Upper lobe of right lung (tissue), 1 donor: ENCODE results near the gene RFTN1. TPM values are rescaled to one million over a fixed set of nuclear protein-coding genes. Genes with fewer than 3 reads are reported as not detected.

ENCODE experiments used
- ATAC-seq: fragments of 200-7000 bp; cut with Tn5 transposase; one replicate; pipeline ENCODE4 v1.9.1; 2020; ENCODE audit warnings: mild to moderate bottlenecking, moderate library complexity
- DNase-seq: peaks from one replicate; pipeline ENCODE4 v3.0.0-alpha.2; 2020
- H3K27ac ChIP-seq: fragments of 200-600 bp; one replicate; pipeline ENCODE4 v1.8.0; 2022
- H3K27me3 ChIP-seq: fragments of 200-600 bp; one replicate; pipeline ENCODE4 v1.8.0; 2022; ENCODE audit warnings: mild to moderate bottlenecking
- H3K36me3 ChIP-seq: fragments of 200-600 bp; one replicate; pipeline ENCODE4 v1.8.0; 2022
- H3K4me1 ChIP-seq: fragments of 200-600 bp; one replicate; pipeline ENCODE4 v1.8.0; 2022
- H3K4me3 ChIP-seq: fragments of 200-600 bp; one replicate; pipeline ENCODE4 v1.8.0; 2022; ENCODE audit warnings: mild to moderate bottlenecking
- H3K9me3 ChIP-seq: fragments of 200-600 bp; one replicate; pipeline ENCODE4 v1.8.0; 2022
- intact Hi-C: fragments of 100-400 bp; cut with DNase I; formaldehyde crosslinking; loops from one replicate; pipeline ENCODE4 v1.11.0; 2022
- total RNA-seq: library from RNA; stranded (reverse); fragmentation: NEBNext Ultra II Directional; extraction: Animal tissue kit (Norgen Biotek cat#: 25700); gene quantifications from one replicate; pipeline ENCODE4 v1.2.1, GENCODE V29; 2021
- TF ChIP-seq, protein P1 (sequence below): fragments of 200-600 bp; IDR thresholded peaks from one replicate; pipeline ENCODE4 v1.8.0; 2022; ENCODE audit warnings: antibody characterized with exemption
- donor health status: DM: no; HTN: yes; CAD: no; lungs with severe emphysema.

Gene RFTN1
- total RNA-seq, 1 donor from 2014 or later, result 69.4 TPM

DNA sequence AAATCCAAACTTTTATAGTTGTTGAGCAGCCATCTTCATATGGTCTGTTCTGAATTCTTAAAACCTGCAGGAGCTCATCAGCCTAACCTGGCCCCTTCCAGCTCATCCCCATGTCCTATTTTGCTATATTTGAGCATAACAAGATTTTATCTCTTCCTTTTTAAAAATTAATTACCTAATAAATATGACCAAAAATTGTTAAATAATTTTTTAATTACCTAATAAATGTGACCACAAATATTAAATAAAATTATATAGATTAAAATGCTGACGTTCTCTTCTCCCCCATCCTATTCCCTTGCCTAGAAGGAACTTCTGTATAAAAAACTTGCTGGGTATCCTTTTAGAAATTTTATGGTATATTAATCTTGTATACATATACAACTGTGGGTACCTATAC lies 204.8 kb downstream of the RFTN1 start:
- ATAC-seq, result no peak
- Histone ChIP-seq H3K27ac (no peak overlapping the region), H3K4me1 (peaks cover 13% of the 10 kb centered on the region), H3K9me3 (no peaks in the 10 kb centered on the region), H3K4me3 (no peak overlapping the region), H3K27me3 (no peaks in the 10 kb centered on the region), H3K36me3 (peaks cover 8% of the 10 kb centered on the region)
- no peak for DNase-seq
- TF ChIP-seq, protein P1, sequence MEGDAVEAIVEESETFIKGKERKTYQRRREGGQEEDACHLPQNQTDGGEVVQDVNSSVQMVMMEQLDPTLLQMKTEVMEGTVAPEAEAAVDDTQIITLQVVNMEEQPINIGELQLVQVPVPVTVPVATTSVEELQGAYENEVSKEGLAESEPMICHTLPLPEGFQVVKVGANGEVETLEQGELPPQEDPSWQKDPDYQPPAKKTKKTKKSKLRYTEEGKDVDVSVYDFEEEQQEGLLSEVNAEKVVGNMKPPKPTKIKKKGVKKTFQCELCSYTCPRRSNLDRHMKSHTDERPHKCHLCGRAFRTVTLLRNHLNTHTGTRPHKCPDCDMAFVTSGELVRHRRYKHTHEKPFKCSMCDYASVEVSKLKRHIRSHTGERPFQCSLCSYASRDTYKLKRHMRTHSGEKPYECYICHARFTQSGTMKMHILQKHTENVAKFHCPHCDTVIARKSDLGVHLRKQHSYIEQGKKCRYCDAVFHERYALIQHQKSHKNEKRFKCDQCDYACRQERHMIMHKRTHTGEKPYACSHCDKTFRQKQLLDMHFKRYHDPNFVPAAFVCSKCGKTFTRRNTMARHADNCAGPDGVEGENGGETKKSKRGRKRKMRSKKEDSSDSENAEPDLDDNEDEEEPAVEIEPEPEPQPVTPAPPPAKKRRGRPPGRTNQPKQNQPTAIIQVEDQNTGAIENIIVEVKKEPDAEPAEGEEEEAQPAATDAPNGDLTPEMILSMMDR, result no peak
- intact Hi-C loops, result no loop called here

DNA sequence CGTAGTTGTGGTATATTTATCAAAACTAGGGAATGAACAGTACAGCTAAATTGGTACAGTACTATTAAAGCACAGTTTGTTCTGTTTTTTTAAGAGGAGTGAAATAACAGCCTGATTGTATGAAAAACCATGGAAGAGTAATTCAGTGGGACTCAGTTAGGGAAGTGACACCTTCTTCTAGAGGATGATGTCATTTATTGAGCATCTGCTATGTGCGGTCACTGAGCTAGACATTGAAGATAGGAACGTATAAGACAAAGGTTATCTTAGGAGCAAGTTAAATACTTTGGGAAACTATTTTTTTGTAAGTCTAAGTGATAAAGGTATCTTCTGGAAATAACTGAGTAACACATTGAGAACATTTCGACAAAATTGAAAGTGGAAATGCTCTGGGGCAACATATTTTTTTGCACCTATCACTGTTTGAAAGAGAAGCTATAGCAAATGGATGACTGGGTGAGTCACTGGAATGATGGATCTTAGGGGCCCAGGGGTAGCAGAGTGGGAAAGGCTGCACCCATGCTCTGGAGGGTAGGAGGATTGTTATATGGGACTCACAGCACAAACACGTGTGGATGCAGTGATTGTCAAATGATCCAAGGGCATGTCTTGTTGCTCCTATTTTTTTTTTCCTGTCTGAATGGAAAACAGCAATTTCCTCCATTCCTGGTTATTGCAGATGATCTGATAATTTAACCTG lies 205.5 kb downstream of the RFTN1 start:
- Histone ChIP-seq H3K36me3 (peaks cover 4% of the 10 kb centered on the region), H3K27me3 (no peaks in the 10 kb centered on the region), H3K4me3 (no peak overlapping the region), H3K4me1 (peaks cover 20% of the 10 kb centered on the region), H3K27ac (no peak overlapping the region), H3K9me3 (no peaks in the 10 kb centered on the region)
- ATAC-seq, result no peak
- TF ChIP-seq, protein P1, result no peak
- intact Hi-C loops, result no loop called here
- DNase-seq, result no peak

DNA sequence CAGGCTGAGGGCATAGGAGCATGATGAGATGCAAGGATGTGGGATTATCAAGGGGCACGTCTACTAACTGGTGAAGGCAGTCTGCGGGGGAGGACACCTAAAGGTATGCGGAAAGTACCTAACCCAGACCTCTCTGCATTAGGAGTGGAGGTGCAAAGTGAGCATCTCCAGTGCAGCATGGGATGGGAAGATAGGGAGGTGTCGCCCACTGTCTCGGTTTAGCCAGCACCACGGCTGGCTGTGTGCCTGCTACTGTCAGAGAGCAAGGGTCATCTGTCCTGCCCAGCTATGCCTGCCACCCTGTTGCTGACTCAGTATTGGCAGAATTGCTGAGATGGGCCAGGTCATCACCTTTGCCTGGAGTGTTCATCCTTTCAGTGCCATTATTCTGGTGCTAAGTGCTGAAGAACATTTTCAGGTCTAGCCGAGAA lies 208.4 kb downstream of the RFTN1 start:
- H3K4me1 ChIP-seq, result peaks cover 32% of the 10 kb centered on the region
- DNase-seq, result no peak
- peaks cover 5% of the 10 kb centered on the region for H3K36me3 ChIP-seq
- no peak overlapping the region for H3K4me3 ChIP-seq
- no peak overlapping the region for H3K27ac ChIP-seq
- no peaks in the 10 kb centered on the region for H3K9me3 ChIP-seq
- H3K27me3 ChIP-seq, result no peaks in the 10 kb centered on the region
- intact Hi-C loops, result no loop called here
- TF ChIP-seq, protein P1, result no peak
- ATAC-seq, result peak; percentile 9

DNA sequence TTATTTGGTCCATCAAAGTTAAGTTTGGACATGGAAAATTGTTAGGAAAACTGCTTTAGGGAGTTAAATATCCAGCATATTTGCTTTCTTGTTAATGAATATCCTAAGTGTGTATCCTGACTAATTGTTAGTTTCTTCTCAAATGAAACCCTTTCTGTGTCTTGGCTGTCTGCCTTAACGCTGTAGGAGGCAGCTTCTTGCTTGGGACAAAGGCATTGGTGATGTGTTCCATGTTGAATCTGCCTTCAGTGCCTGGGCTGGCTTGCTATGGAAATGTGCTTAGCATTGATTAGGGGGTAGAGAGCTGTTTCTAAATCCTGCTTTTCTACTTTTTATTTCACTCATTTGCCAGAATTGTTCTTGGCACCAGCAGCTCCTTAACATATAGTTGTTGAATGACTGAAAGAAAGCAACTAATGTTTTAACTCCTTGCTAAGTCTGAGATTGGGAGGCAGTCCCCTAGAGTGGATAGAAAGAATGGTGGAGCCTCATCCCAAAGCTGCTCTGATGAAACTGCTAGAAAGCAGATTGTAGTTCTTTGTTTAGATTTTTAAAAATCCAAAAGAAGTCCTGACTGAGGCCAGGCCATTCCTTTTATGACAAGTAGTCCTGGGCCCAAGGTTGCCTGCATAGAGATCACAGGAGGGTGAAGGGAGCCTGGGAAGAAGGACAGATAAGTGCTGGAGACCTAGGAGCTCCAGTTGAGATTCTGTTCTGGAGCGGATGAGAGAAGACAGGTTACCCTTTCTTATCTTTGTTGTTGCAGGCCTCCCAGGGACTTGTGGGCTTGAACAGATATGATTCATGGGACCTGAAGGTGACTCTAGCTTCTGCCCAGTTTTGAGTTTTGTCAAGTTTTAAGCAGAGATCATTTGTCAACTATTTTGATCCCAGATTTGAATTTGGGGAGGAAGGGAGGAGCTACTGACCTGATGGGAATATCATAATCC lies 209.2 kb downstream of the RFTN1 start:
- TF ChIP-seq, protein P1, result no peak
- H3K4me3 ChIP-seq, result no peak overlapping the region
- intact Hi-C loops, result no loop called here
- DNase-seq (no peak), ATAC-seq (no peak)
- no peaks in the 10 kb centered on the region for H3K9me3 ChIP-seq
- peaks cover 5% of the 10 kb centered on the region for H3K36me3 ChIP-seq
- H3K27ac ChIP-seq, result no peak overlapping the region
- peaks cover 32% of the 10 kb centered on the region for H3K4me1 ChIP-seq
- H3K27me3 ChIP-seq, result no peaks in the 10 kb centered on the region

DNA sequence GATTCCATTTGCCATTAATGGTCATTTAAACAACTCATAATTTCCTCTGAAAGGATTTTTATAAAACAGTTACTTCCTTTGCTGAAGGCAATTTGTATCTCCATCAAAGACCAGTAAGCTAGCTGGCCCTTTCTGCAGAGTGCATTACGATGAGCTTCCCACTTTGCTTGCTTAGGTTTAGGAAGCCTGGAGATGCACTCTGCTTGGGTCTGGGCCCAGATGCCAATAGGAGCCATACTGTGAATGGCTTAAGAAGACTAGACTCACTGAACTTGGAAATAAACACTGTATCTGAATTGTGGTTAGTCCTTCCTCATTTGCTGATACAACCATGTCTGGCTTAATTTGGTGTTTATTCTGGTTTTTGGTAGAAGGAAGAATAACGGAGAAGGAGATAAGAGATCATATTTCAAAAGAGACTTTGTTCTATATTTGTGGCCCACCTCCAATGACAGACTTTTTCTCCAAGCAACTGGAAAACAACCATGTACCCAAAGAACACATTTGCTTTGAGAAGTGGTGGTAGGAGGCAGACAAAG lies 210.4 kb downstream of the RFTN1 start:
- Histone ChIP-seq H3K4me3 (no peak overlapping the region), H3K27me3 (no peaks in the 10 kb centered on the region), H3K9me3 (no peaks in the 10 kb centered on the region), H3K27ac (no peak overlapping the region), H3K36me3 (peaks cover 7% of the 10 kb centered on the region), H3K4me1 (peaks cover 32% of the 10 kb centered on the region)
- TF ChIP-seq, protein P1, result no peak
- DNase-seq (no peak), ATAC-seq (no peak)
- intact Hi-C loops, result no loop called here
